T-helper 1 cell treated with Interleukin-12 subunit alpha and Interleukin-12 subunit beta and Interleukin-4 antibody, amounts not matched to agents 30 μg/mL and 1 μg/mL, for 36 hours (primary cell): ENCODE results near the gene HIP1.
"Not testable (repeated sequence)": the region's sequence is repeated elsewhere in the genome, so short reads cannot be mapped to it uniquely, and the experiment has no call there.

Source experiments
- H3K27ac Mint-ChIP-seq: one replicate; pipeline ENCODE4 v1.8.0; 2021; ENCODE audit warnings: mild to moderate bottlenecking, mixed read lengths
- H3K27me3 Mint-ChIP-seq: one replicate; pipeline ENCODE4 v1.8.0; 2021; ENCODE audit warnings: low read depth, mixed read lengths
- H3K36me3 Mint-ChIP-seq: one replicate; pipeline ENCODE4 v1.8.0; 2021; ENCODE audit warnings: low read depth, mixed read lengths
- H3K4me1 Mint-ChIP-seq: one replicate; pipeline ENCODE4 v1.8.0; 2021; ENCODE audit warnings: low read depth, mixed read lengths
- H3K4me3 Mint-ChIP-seq: one replicate; pipeline ENCODE4 v1.8.0; 2021; ENCODE audit warnings: mild to moderate bottlenecking, moderate library complexity, mixed read lengths
- H3K9me3 Mint-ChIP-seq: one replicate; pipeline ENCODE4 v1.8.0; 2021; ENCODE audit warnings: mixed read lengths

HIP1 gene

DNA sequence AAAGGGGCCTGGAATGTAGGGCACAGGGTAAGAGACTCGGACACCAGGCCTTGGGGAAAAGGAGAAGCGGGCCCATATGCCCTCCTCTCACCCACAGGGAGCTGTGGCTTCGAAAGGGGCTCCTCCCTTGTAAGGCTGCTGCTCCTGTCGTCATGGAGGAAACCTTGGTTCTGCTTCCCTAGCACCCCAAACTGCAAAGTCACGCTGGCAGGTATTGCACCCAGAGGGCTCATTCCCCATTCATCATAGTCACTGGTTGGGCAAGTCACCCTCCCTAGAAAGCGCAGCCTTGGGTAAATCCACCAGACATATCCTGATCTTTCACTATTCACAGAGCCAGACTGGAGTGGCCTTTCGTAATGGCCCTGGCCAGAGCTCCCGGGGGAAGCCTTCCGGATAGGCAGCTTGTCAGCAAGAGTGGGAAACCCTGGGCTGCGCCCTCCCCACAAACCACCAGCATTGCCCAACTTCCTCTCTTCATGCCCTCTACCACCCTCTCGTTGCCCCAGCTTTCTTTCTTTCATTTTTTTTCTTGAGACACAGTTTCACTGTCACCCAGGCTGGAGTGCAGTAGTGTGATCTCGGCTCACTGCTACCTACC, 121.0 kb downstream of the HIP1 start:
- peaks cover 9% of the 10 kb centered on the region for H3K4me1 Mint-ChIP-seq
- H3K4me3 Mint-ChIP-seq = peak overlapping the region; percentile 45
- no peaks in the 10 kb centered on the region for H3K36me3 Mint-ChIP-seq
- H3K27ac Mint-ChIP-seq = no peak overlapping the region
- H3K27me3 Mint-ChIP-seq = no peaks in the 10 kb centered on the region
- H3K9me3 Mint-ChIP-seq = no peaks in the 10 kb centered on the region

DNA sequence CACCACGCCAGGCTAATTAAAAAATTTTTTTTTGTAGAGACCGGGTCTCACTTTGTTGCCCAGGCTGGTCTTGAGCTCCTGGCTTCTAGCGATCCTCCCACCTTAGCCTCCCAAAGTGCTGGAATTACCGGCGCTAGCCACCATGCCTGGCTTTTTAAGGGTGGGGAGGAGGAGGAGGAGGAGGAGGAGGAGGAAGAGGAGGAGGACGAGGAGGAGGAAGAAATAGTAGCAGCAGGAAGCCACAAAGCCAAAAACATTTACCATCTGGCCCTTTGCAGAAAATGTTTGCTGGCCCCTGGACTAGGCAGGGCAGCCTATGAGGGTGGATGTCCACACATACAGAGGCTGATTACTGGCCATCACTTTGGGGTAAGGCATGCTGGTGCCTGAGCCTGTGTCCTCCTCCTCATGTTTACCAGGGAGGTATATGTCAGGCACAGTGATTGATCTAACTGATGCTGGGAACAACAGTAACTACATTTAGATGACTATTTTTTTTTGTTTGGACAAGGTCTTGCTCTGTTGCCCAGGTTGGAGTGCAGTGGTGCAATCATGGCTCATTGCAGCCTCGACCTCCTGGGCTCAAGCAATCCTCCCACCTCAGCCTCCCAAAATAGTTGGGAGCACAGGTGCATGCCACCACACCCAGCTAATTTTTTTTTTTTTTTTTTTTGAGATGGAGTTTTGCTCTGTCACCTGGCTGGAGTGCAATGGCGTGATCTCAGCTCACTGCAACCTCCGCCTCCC, 122.1 kb downstream of the HIP1 start:
- H3K27ac Mint-ChIP-seq = no peak overlapping the region
- H3K27me3 Mint-ChIP-seq = no peaks in the 10 kb centered on the region
- no peaks in the 10 kb centered on the region for H3K9me3 Mint-ChIP-seq
- H3K36me3 Mint-ChIP-seq = no peaks in the 10 kb centered on the region
- no peak overlapping the region for H3K4me3 Mint-ChIP-seq
- peaks cover 9% of the 10 kb centered on the region for H3K4me1 Mint-ChIP-seq

- Mint-ChIP-seq H3K27ac (peak overlapping the region; percentile 13), H3K4me1 (peaks cover 9% of the 10 kb centered on the region), H3K9me3 (no peaks in the 10 kb centered on the region), H3K27me3 (no peaks in the 10 kb centered on the region), H3K4me3 (no peak overlapping the region), H3K36me3 (no peaks in the 10 kb centered on the region)
These were observed 124.3 kb downstream of the HIP1 start for GRCh38 chr7:75614401-75614800.

- Mint-ChIP-seq H3K9me3 (no peaks in the 10 kb centered on the region), H3K36me3 (no peaks in the 10 kb centered on the region), H3K27me3 (no peaks in the 10 kb centered on the region), H3K4me3 (no peak overlapping the region), H3K4me1 (peaks cover 9% of the 10 kb centered on the region), H3K27ac (no peak overlapping the region)
These were observed 125.4 kb downstream of the HIP1 start for GRCh38 chr7:75613351-75613750.

DNA sequence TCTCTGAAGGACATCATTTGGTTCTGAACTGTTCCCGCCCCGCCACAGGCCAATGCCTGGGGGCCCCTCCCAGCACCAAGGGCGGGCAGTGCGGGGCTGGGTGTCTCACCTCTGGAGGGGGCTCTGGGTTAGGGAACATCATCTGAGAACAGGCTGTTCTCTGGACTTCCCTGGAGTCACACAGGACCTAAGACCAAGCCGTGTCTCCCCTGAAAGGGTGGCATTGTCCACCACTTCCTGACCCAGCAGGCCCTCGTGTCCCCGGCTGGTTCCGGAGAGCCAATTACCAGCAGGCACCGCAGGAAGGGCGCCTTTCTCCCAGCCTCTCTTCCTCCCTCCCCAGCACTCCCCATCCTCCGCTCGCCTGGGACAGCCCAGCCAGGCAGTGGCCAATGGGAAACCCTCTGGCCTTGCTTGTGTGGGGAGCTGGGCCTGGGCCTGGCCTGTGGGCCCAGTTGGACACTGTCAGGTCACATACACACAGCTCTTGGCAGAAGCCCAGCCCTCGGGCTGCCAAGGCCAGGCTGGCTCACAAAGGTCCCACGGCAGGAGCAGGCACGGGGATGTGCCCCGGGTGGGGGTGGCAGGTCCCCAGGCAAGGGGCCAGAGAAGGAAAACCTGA, 127.1 kb downstream of the HIP1 start:
- Mint-ChIP-seq H3K9me3 (no peaks in the 10 kb centered on the region), H3K27me3 (no peaks in the 10 kb centered on the region), H3K4me1 (no peaks in the 10 kb centered on the region), H3K36me3 (no peaks in the 10 kb centered on the region), H3K4me3 (no peak overlapping the region), H3K27ac (no peak overlapping the region)

GRCh38 chr7:75609416-75609815, 129.3 kb downstream of the HIP1 start:
- not testable (repeated sequence) for H3K9me3 Mint-ChIP-seq, H3K27me3 Mint-ChIP-seq, H3K27ac Mint-ChIP-seq, H3K4me3 Mint-ChIP-seq, H3K36me3 Mint-ChIP-seq, H3K4me1 Mint-ChIP-seq

DNA sequence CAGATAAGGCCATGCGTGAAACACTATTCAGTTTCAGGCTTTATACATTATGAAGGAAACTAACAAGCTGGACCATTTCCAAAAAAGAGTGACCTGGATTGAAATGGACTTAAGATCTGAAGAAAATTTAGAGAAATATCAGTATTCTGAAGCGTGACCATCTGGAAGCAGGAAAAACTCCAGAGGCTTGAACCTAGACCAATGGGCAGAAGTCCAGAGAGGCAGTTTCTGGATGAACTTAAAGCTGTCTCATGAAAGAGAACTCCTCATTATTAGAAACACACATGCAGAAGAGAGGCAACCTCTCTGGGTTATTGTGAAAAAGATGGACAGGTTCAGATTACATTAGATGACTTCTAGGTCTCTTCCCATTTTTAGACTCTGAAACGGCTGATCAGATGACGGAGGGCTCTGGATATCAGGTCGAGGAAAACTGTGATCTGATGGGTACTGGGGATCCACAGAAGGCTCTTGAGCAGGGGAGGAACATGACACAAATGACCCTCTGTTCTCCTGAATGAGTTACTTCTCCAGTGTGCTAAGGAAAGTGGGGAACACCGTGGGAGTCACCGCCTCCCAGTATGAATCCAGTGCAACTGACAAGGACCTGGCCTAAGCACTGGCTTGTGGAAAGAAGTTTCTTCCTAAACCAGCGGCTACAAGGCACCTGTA, 130.2 kb downstream of the HIP1 start:
- no peak overlapping the region for H3K27ac Mint-ChIP-seq
- no peaks in the 10 kb centered on the region for H3K36me3 Mint-ChIP-seq
- no peaks in the 10 kb centered on the region for H3K4me1 Mint-ChIP-seq
- H3K4me3 Mint-ChIP-seq = no peak overlapping the region
- no peaks in the 10 kb centered on the region for H3K27me3 Mint-ChIP-seq
- no peaks in the 10 kb centered on the region for H3K9me3 Mint-ChIP-seq

GRCh38 chr7:75604408-75604807, 134.3 kb downstream of the HIP1 start:
- H3K4me3 Mint-ChIP-seq = no peak overlapping the region
- H3K27ac Mint-ChIP-seq = no peak overlapping the region
- H3K36me3 Mint-ChIP-seq = no peaks in the 10 kb centered on the region
- H3K9me3 Mint-ChIP-seq = no peaks in the 10 kb centered on the region
- no peaks in the 10 kb centered on the region for H3K4me1 Mint-ChIP-seq
- H3K27me3 Mint-ChIP-seq = no peaks in the 10 kb centered on the region

GRCh38 chr7:75602831-75603230, 135.9 kb downstream of the HIP1 start:
- not testable (repeated sequence) for H3K27ac Mint-ChIP-seq, H3K4me1 Mint-ChIP-seq, H3K36me3 Mint-ChIP-seq, H3K9me3 Mint-ChIP-seq, H3K27me3 Mint-ChIP-seq, H3K4me3 Mint-ChIP-seq

DNA sequence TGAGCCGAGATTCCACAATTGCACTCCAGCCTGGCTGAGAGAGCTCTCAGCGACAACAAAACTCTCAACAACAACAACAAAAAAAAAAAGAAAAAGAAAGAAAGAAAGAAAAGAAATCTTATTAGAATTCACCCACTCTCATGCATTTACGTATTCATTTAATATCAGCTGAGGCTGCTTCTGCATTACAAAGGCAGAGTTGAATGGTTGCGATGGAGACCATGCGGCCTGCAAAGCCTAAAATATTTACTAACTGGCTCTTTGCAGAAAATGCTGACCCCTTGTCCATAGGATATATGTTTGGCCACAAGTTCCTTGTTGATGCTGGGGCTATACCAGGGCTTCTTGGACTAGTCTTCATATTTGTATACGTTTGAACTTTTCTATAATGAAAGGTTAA, 137.2 kb downstream of the HIP1 start:
- Mint-ChIP-seq H3K4me3 (no peak overlapping the region), H3K9me3 (no peaks in the 10 kb centered on the region), H3K27me3 (no peaks in the 10 kb centered on the region), H3K36me3 (no peaks in the 10 kb centered on the region), H3K27ac (no peak overlapping the region), H3K4me1 (peaks cover 3% of the 10 kb centered on the region)

- H3K27me3 Mint-ChIP-seq, H3K4me1 Mint-ChIP-seq, H3K36me3 Mint-ChIP-seq, H3K4me3 Mint-ChIP-seq, H3K27ac Mint-ChIP-seq, H3K9me3 Mint-ChIP-seq: not testable (repeated sequence)
These were observed 138.0 kb downstream of the HIP1 start for GRCh38 chr7:75600748-75601147.

- H3K4me3 Mint-ChIP-seq = no peak overlapping the region
- H3K4me1 Mint-ChIP-seq = peaks cover 6% of the 10 kb centered on the region
- H3K9me3 Mint-ChIP-seq = no peaks in the 10 kb centered on the region
- H3K36me3 Mint-ChIP-seq = no peaks in the 10 kb centered on the region
- H3K27ac Mint-ChIP-seq = no peak overlapping the region
- no peaks in the 10 kb centered on the region for H3K27me3 Mint-ChIP-seq
These were observed 139.4 kb downstream of the HIP1 start for GRCh38 chr7:75599244-75599781.

DNA sequence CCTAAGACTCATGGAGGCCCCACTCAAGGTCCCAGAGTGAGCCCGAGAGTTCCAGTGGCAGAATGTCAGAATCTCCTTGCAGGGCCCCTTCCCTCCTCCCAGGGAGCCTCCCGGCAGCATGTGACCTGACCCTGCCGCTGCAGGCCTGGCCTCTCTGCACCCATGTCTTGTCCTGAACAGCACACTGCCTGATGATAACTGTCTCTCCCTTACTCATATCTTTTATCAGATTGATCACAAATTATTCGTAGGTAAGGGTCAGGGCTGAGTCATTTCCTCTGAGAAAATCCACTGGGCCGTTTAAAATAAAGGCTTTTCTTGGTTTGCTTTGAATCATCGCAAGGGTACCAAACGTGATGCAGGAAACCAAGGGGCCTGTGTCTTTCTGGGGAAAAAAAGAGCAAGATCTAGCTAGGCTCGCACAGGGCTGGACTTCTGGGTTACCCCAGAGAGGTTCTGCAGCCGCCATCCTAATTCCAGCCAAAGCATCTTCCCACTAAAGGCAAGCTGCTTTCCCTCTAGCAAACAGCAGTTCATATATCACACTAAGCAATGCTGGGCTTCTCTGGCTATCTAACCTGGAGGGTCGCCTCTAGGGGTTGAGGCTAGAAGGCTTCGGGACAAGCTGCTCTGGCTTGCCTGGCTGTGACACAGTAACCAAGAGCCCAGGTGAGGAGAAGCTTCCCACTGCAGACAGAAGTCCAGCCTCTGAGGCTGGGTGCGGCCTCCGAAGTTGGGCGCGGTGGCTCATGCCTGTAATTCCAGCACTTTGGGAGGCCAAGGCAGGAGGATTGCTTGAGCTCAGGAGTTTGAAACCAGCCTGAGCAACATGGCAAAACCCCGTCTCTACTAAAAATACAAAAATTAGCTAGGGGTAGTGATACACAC, 141.8 kb downstream of the HIP1 start:
- H3K27ac Mint-ChIP-seq = no peak overlapping the region
- H3K36me3 Mint-ChIP-seq = no peaks in the 10 kb centered on the region
- H3K27me3 Mint-ChIP-seq = no peaks in the 10 kb centered on the region
- peaks cover 6% of the 10 kb centered on the region for H3K4me1 Mint-ChIP-seq
- H3K9me3 Mint-ChIP-seq = no peaks in the 10 kb centered on the region
- no peak overlapping the region for H3K4me3 Mint-ChIP-seq

GRCh38 chr7:75595766-75596165, 143.0 kb downstream of the HIP1 start:
- H3K4me3 Mint-ChIP-seq = no peak overlapping the region
- H3K4me1 Mint-ChIP-seq = peaks cover 6% of the 10 kb centered on the region
- H3K27me3 Mint-ChIP-seq = no peaks in the 10 kb centered on the region
- H3K27ac Mint-ChIP-seq = no peak overlapping the region
- H3K9me3 Mint-ChIP-seq = no peaks in the 10 kb centered on the region
- H3K36me3 Mint-ChIP-seq = no peaks in the 10 kb centered on the region
